NT2/D1 (cell line): Measurements from ENCODE around the gene TMEM205.
"Not testable (repeated sequence)": the region's sequence is repeated elsewhere in the genome, so short reads cannot be mapped to it uniquely, and the experiment has no call there.

Experiments
- DNase-seq: peaks from one replicate; pipeline ENCODE4 v3.0.0-alpha.2; 2011; ENCODE audit warnings: low read depth, low spot score
- H3K27me3 ChIP-seq: 2 replicates; pipeline ENCODE4 v1.6.0; 2011; ENCODE audit warnings: mild to moderate bottlenecking; ENCODE audit not compliant: insufficient read length, insufficient read depth
- H3K36me3 ChIP-seq: 2 replicates; pipeline ENCODE4 v1.6.1; 2011; ENCODE audit warnings: mild to moderate bottlenecking, low read length, mixed read lengths; ENCODE audit not compliant: insufficient read depth, insufficient read length
- H3K4me1 ChIP-seq: 2 replicates; pipeline ENCODE4 v1.5.1; 2011; ENCODE audit not compliant: insufficient read depth, insufficient read length
- H3K4me3 ChIP-seq: 2 replicates; pipeline ENCODE4 v1.5.1; 2011; ENCODE audit warnings: low read depth; ENCODE audit not compliant: insufficient read length
- H3K9ac ChIP-seq: 2 replicates; pipeline ENCODE4 v1.6.0; 2011; ENCODE audit warnings: low read depth; ENCODE audit not compliant: insufficient read length
- H3K9me3 ChIP-seq: 2 replicates; pipeline ENCODE4 v1.5.1; 2011; ENCODE audit warnings: mild to moderate bottlenecking, low read length; ENCODE audit not compliant: insufficient read depth
- SUZ12 ChIP-seq: IDR thresholded peaks from 2 replicates; pipeline ENCODE4 v1.6.1; 2011; ENCODE audit not compliant: insufficient read length, insufficient read depth; ENCODE audit errors: extremely low read depth
- YY1 ChIP-seq: IDR thresholded peaks from 2 replicates; pipeline ENCODE4 v1.6.1; 2011; ENCODE audit not compliant: insufficient read length, insufficient read depth
- ZNF274 ChIP-seq: IDR thresholded peaks from 2 replicates; pipeline ENCODE4 v1.6.1; 2011; ENCODE audit warnings: mild to moderate bottlenecking, low read depth, low read length

The TMEM205 gene

GRCh38 chr19:11324079-11324661 lies 21.9 kb downstream of the TMEM205 start:
- H3K4me3 ChIP-seq, result no peak overlapping the region
- H3K9ac ChIP-seq, result peak overlapping the region; percentile 71
- H3K36me3 ChIP-seq, result peaks cover 12% of the 10 kb centered on the region
- peaks cover 11% of the 10 kb centered on the region for H3K4me1 ChIP-seq
- DNase-seq, result no peak
- H3K9me3 ChIP-seq, result no peaks in the 10 kb centered on the region
- H3K27me3 ChIP-seq, result no peaks in the 10 kb centered on the region
- TF ChIP-seq SUZ12 (no peak), YY1 (no peak), ZNF274 (no peak)

DNA sequence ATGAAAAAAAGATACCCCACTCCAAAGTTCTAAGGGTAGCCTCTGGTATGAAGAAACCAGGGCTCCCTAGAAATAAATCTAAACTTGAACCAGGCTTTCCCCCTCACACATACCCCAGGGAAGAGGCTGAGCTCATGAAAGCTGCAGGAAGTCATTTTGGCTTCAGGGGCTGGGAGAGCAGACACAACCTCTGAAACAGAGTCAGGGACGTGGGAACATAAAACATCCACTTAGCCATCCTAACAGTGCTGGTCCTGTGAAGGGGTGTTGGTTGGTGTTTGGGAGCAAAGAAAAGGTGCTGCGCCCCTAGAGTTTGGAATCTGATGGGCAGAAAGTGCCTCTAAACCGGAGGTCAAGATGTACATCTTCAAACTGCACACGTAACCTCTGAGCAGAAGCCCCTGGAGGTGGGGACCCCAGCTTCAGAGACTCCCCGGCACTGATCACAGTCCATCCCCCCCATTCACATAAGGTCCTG lies 22.4 kb downstream of the TMEM205 start:
- Histone ChIP-seq H3K9ac (peak overlapping the region; percentile 71), H3K27me3 (no peaks in the 10 kb centered on the region), H3K4me1 (peaks cover 11% of the 10 kb centered on the region), H3K9me3 (no peaks in the 10 kb centered on the region), H3K36me3 (peaks cover 12% of the 10 kb centered on the region), H3K4me3 (no peak overlapping the region)
- DNase-seq, result no peak
- no peak for TF ChIP-seq ZNF274
- TF ChIP-seq SUZ12, result no peak
- TF ChIP-seq YY1, result no peak

DNA sequence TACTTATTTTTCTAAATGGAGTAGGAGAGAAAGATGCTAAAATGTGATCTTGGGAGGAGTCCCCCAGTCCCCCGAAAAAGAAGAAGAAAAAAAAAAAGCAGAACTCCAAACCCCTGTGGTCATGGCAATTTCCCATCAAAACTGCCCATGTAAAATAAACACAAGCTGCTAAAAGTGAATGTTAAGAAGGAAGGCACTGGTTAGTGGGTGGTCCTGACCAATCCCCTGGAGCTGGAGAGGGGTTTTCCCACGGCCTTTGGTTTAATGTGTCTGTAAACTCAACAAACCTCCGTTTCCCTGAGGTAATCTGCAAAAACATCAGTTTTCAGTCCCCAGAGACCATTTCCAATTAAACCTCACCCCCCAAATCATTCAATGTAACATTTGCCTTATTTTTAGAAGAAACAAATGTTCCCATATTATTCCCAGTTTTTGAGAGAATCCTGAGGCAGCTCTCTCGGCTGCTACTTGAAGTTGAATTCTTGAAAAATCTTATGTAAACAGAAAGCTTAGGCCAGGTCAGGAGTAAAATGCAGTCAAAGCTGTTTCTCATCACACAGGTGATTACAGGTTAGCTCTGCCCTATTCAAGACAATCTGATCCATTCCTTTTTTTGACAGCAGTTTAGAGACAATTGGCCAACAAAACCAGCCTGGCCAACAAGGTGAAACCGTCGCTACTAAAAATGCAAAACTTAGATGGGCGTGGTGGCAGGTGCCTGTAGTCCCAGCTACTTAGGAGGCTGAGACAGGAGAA lies 23.6 kb downstream of the TMEM205 start:
- Histone ChIP-seq H3K9me3 (no peaks in the 10 kb centered on the region), H3K27me3 (no peaks in the 10 kb centered on the region), H3K36me3 (peaks cover 12% of the 10 kb centered on the region), H3K4me3 (no peak overlapping the region), H3K9ac (no peak overlapping the region), H3K4me1 (peaks cover 11% of the 10 kb centered on the region)
- DNase-seq, result no peak
- TF ChIP-seq YY1, result no peak
- TF ChIP-seq SUZ12, result no peak
- TF ChIP-seq ZNF274, result no peak

- peaks cover 11% of the 10 kb centered on the region for H3K4me1 ChIP-seq
- H3K4me3 ChIP-seq, result no peak overlapping the region
- DNase-seq, result no peak
- no peaks in the 10 kb centered on the region for H3K27me3 ChIP-seq
- H3K9ac ChIP-seq, result no peak overlapping the region
- peaks cover 4% of the 10 kb centered on the region for H3K36me3 ChIP-seq
- TF ChIP-seq SUZ12 (no peak), YY1 (no peak), ZNF274 (no peak)
- H3K9me3 ChIP-seq, result no peaks in the 10 kb centered on the region
These were observed 24.6 kb downstream of the TMEM205 start for GRCh38 chr19:11321191-11322126.

- DNase-seq, H3K36me3 ChIP-seq, H3K9ac ChIP-seq, H3K27me3 ChIP-seq, H3K4me3 ChIP-seq, H3K9me3 ChIP-seq: not testable (repeated sequence)
- peaks cover 11% of the 10 kb centered on the region for H3K4me1 ChIP-seq
These were observed 25.6 kb downstream of the TMEM205 start for GRCh38 chr19:11320278-11320995.

GRCh38 chr19:11306337-11306736 lies 39.7 kb downstream of the TMEM205 start:
- Histone ChIP-seq H3K4me3 (no peak overlapping the region), H3K9me3 (no peaks in the 10 kb centered on the region), H3K36me3 (no peaks in the 10 kb centered on the region), H3K4me1 (peaks cover 3% of the 10 kb centered on the region), H3K27me3 (no peaks in the 10 kb centered on the region), H3K9ac (no peak overlapping the region)
- TF ChIP-seq SUZ12 (no peak), ZNF274 (no peak)
- DNase-seq, result no peak

DNA sequence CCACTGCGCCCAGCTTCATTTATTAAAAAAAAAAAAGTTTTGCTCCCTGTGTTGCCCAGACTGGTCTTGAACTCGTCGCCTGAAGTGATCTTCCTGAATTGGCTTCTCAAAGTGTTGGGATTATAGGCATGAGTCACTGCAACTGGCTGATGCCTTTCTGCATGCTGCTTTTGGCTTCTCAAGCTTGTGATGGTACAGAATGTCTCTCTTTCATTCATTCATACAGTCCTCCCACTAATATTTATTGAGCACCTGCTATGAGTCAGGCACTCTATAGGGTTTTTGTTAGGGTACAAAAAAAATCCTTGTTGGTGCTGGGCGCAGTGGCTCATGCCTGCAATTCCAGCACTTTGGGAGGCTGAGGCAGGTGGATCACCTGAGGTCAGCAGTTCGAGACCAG lies 41.1 kb downstream of the TMEM205 start:
- TF ChIP-seq SUZ12 (no peak), YY1 (no peak), ZNF274 (no peak)
- Histone ChIP-seq H3K36me3 (no peaks in the 10 kb centered on the region), H3K4me1 (peaks cover 3% of the 10 kb centered on the region), H3K9me3 (no peaks in the 10 kb centered on the region), H3K9ac (no peak overlapping the region), H3K27me3 (peaks cover 5% of the 10 kb centered on the region), H3K4me3 (no peak overlapping the region)
- DNase-seq, result no peak
